NCI-H1694 (cell line): ENCODE measurements around the gene PCDH11X.
"Not testable (repeated sequence)": the region's sequence is repeated elsewhere in the genome, so short reads cannot be mapped to it uniquely, and the experiment has no call there.

Source experiments
- DNase-seq: peaks from one replicate; lab custom pipeline; 2025; lab: John Stamatoyannopoulos, UW

Gene PCDH11X, protein sequence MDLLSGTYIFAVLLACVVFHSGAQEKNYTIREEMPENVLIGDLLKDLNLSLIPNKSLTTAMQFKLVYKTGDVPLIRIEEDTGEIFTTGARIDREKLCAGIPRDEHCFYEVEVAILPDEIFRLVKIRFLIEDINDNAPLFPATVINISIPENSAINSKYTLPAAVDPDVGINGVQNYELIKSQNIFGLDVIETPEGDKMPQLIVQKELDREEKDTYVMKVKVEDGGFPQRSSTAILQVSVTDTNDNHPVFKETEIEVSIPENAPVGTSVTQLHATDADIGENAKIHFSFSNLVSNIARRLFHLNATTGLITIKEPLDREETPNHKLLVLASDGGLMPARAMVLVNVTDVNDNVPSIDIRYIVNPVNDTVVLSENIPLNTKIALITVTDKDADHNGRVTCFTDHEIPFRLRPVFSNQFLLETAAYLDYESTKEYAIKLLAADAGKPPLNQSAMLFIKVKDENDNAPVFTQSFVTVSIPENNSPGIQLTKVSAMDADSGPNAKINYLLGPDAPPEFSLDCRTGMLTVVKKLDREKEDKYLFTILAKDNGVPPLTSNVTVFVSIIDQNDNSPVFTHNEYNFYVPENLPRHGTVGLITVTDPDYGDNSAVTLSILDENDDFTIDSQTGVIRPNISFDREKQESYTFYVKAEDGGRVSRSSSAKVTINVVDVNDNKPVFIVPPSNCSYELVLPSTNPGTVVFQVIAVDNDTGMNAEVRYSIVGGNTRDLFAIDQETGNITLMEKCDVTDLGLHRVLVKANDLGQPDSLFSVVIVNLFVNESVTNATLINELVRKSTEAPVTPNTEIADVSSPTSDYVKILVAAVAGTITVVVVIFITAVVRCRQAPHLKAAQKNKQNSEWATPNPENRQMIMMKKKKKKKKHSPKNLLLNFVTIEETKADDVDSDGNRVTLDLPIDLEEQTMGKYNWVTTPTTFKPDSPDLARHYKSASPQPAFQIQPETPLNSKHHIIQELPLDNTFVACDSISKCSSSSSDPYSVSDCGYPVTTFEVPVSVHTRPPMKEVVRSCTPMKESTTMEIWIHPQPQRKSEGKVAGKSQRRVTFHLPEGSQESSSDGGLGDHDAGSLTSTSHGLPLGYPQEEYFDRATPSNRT (N-terminal part only)

DNA sequence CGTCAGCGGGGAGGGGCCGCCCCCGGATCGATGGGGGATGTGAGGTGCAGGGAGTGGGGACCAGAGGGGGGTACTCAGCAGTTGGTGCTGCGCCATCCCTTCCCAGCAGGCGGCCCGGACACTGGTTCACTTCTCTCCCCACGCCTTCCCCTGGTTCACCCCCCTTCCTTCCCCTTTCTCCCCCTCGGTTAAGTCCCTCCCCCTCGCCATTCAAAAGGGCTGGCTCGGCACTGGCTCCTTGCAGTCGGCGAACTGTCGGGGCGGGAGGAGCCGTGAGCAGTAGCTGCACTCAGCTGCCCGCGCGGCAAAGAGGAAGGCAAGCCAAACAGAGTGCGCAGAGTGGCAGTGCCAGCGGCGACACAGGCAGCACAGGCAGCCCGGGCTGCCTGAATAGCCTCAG is at the start of gene PCDH11X:
Gene PCDH11X, plus strand, starts transcription at position 241 of the 400 bp plus-strand sequence. CDS start 56,130 bp downstream, outside the sequence.
- DNase-seq = not testable (repeated sequence)

DNA sequence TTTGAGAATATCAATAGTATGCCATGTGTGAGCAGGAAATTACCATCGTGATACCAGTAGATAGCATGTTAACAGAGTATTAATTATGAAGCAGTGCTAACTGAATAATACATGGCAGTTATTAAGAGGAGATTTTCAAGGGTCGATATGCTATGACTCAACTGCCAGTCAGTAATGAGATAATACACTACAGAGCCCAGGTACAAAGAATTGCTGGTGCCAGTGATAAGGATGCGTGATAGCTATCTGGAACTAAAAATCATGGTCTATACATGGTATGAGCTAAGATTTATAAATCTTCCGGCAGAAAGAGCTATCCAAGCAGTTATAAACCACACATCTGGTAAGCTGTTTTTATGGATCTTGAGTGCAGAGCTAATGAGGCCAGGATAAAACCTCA is 31.7 kb upstream of the PCDH11X start:
- not testable (repeated sequence) for DNase-seq

DNA sequence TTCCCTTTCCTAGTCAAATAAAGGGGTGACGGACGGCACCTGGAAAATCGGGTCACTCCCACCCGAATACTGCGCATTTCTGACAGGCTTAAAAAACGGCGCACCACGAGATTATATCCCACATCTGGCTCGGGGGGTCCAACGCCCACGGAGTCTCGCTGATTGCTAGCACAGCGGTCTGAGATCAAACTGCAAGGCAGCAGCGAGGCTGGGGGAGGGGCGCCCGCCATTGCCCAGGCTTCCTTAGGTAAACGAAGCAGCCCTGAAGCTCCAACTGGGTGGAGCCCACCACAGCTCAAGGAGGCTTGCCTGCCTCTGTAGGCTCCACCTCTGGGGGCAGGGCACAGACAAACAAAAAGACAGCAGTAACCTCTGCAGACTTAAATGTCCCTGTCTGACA is 26.2 kb upstream of the PCDH11X start:
- not testable (repeated sequence) for DNase-seq

DNA sequence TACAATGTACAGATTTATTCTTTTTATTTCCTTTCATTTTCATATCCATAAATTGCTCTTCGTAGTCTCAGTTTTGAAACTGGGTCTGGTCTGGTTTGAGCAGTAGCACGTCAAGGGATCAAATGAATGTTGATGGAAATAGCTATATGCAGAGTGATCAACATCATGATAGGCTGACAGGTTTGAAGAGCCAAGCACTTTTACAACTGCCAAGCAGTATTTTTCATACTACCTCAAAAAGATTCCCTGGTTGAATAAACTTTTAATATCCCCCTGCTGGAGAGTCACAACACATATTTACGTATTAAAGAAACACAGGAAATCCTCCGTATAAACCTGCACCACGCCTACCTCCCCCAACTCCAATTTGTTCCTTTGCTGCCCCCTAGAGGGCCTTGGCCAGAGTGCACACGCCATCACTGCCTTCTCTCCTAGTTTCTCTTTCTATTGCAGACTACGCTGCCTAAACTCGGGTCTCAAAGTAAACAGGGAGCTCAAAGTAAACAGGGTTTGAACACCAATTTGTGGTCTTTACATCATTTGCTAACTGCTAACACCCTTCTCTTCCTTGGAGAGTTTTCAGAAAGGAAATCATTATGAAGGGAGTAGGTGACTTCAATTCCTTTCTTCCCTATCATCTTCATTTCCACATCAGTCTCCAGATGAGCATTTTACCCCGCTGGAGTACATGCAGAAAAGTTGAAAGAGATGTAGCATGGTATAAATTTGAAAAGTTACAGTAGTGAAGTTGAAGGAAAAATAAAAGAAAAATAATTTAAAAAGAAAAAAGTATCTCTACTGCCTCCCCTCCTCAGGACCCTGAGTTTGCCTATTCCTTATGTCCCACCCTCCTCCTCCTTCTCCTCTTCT is 8.3 kb upstream of the PCDH11X start:
- DNase-seq = not testable (repeated sequence)

DNA sequence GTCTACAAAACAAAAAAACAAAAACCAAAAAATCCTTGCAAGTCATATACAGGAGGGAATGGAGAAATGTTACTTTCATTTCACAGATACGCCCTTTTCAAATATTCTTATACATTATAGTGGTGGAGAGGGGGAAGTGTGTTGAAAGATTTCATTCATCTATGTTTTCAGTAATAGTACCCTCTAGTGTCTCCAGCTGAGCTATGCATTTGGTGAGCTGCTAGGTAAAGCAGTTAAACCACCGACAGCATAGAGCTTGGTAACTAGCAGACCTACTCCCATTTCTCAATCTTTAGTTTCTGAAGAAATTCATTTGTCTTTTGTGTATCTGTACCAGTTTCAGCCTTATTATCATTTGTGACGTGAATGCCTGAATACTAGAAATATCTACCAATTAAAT is 5.2 kb upstream of the PCDH11X start:
- not testable (repeated sequence) for DNase-seq

DNA sequence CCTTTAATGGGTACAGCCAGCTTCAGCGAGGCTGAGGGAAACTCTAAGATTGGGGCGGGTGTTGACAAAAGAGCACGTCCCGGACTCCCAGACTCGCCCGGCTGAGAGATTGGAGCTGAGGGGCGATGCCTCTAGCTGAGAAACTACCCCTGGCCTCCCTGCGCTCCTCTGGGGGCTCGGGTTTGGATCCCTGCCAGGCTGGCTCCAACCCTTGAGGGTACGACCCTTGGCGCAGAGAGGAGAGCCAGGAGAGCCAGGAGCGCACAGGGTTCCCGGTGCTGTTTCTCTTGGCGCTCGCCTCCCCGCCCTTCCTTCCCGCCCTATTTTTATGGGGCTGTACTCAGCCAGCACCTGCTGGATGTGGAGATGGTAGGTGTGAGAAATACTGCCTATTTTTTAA is 833 bp downstream of the PCDH11X start:
- not testable (repeated sequence) for DNase-seq

DNA sequence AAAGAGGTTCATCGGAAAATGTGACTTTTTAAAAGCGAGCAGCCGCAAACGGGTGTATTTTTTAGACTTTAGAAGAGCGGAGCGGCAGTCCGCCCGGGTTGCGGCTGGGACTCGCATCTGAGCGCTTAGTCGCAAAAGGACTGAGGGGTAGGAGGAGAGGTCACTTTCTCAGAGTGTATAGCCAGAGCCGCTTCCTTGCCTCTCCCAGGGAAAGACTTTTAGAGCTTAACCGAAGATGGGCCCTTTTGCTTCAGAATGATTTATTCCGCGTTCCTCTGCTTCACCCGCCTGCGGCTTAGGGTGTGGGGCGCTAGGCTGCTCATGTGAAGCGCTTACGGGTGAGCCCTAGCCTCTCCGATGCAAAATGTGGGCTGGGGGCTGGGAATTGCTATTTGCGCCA is 1.5 kb downstream of the PCDH11X start:
- not testable (repeated sequence) for DNase-seq

DNA sequence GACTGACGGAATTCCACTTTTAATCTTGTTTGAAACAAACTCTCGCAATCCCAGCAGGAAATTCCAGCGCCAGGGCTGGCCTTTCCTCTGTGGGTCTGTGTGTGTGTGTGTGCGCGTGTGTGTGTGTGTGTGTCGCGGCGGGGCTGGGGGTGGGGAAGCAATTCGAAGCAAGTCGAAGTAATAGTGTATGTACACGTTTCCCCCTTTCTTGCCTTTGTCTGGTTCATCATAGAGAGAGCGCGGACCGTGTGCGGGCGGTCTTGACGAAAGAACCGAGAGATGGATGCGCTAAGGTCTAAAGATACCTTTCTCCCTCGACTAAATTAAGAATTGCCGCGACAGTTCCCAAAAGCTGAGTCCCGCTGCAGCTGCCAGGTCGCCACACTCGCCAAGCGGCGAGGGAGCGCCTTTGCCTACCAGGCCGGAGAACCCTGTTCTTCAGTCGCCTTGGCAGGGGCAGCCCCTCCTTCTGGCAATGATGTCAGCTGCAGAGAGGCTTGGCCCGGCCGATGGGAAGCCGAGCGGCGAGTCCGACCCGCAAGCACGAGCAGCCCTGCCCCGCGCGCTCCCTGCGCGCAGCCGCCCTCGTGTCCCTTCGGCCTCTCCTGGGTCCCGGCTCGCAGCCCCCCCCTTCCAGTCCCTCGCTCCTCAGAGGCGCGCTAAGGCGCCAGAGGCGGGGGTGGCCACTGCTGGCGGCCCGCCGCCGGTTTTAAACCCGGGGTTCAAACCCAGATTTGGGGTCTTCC is 2.6 kb downstream of the PCDH11X start:
- DNase-seq = not testable (repeated sequence)

DNA sequence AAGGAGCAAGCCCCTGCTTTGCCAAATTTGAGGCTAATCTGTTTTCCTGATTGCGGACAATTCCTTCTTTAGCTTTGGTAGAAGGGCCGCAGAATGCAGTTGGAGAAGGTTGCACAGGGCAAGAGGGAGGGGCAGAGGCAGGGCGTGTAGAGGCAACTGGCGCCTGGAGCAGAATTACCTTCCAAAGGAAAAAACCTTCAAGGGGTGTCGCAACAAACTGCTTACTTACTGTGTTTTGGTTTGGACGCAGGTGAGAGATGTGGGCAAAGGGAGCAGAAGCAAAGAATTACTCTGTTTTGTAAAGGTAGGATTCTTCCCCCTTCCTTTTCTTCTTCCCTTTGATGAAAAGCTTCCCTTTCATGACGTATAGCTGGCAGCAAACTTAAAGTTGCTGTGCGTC is 3.6 kb downstream of the PCDH11X start:
- DNase-seq = not testable (repeated sequence)

DNA sequence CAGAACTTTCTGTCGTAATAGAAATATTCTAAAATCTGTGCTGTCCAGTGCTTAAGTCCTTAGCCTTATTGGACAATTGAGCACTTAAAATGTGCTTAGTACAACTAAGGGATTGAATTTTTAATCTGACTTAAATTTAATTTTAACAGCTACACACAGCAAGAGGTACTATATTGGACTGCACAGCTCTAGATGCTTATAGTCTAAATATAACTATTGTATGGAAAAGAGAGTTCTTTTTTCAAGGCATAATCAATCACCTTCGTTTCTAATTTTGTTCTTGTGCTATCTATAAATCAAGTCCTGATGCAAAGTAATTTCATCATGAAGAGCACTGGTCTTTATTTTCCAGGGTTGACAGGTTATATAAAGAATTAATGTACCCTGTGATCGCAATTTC is 38.4 kb downstream of the PCDH11X start:
- DNase-seq = not testable (repeated sequence)

DNA sequence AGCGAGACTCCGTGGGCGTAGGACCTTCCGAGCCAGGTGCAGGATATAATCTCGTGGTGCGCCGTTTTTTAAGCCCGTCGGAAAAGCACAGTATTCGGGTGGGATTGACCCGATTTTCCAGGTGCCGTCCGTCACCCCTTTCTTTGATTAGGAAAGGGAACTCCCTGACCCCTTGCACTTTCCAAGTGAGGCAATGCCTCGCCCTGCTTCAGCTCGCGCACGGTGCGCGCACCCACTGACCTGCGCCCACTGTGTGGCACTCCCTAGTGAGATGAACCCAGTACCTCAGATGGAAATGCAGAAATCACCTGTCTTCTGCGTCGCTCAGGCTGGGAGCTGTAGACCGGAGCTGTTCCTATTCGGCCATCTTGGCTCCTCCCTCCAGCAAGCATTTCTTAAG is 46.1 kb downstream of the PCDH11X start:
- not testable (repeated sequence) for DNase-seq
